GM12891 (cell line): ENCODE data around the gene DTNBP1.

Experiments
- DNase-seq: peaks from one replicate; pipeline ENCODE4 v3.0.0; 2011; ENCODE audit warnings: low spot score; ENCODE audit not compliant: insufficient read length
- FAIRE-seq: peaks from 2 replicates; lab custom pipeline; 2011; peaks lifted over from hg19 to GRCh38; lab: Jason Lieb, UNC
- PAX5 ChIP-seq: IDR thresholded peaks from 2 replicates; pipeline ENCODE4 v1.6.1; 2011; ENCODE audit warnings: low read length, moderate library complexity, mild to moderate bottlenecking; ENCODE audit not compliant: insufficient read depth, severe bottlenecking
- POLR2A ChIP-seq: IDR thresholded peaks from 2 replicates; pipeline ENCODE4 v1.6.1; 2011; ENCODE audit warnings: low read depth, low read length, control low read depth
- POLR2AphosphoS5 ChIP-seq: IDR thresholded peaks from 2 replicates; pipeline ENCODE4 v1.6.1; 2011; ENCODE audit warnings: low read depth, low read length, control low read depth
- POU2F2 ChIP-seq: IDR thresholded peaks from 2 replicates; pipeline ENCODE4 v1.6.1; 2011; ENCODE audit warnings: low read depth, mild to moderate bottlenecking, control low read depth, low read length, moderate library complexity
- SPI1 ChIP-seq: IDR thresholded peaks from 2 replicates; pipeline ENCODE4 v1.6.1; 2011; ENCODE audit warnings: low read depth, low read length, control low read depth
- TAF1 ChIP-seq: IDR thresholded peaks from 2 replicates; pipeline ENCODE4 v1.6.1; 2011; ENCODE audit warnings: low read depth, low read length, control low read depth

Gene DTNBP1

GRCh38 chr6:15520626-15521203 lies 142.1 kb downstream of the DTNBP1 start:
- DNase-seq (no peak), FAIRE-seq (no peak)
- TF ChIP-seq SPI1 (no peak), POLR2A (no peak), TAF1 (no peak), PAX5 (no peak), POLR2AphosphoS5 (no peak), POU2F2 (no peak)

GRCh38 chr6:15519681-15520080 lies 143.1 kb downstream of the DTNBP1 start:
- no peak for FAIRE-seq
- DNase-seq, result no peak
- TF ChIP-seq POLR2AphosphoS5 (no peak), POU2F2 (no peak), POLR2A (no peak), PAX5 (no peak), TAF1 (no peak), SPI1 (no peak)

GRCh38 chr6:15518878-15519277 lies 143.9 kb downstream of the DTNBP1 start:
- DNase-seq (no peak), FAIRE-seq (no peak)
- TF ChIP-seq TAF1 (no peak), PAX5 (no peak), POU2F2 (no peak), SPI1 (no peak), POLR2A (no peak), POLR2AphosphoS5 (no peak)

GRCh38 chr6:15518057-15518456 lies 144.8 kb downstream of the DTNBP1 start:
- DNase-seq (no peak), FAIRE-seq (no peak)
- no peak for TF ChIP-seq SPI1
- no peak for TF ChIP-seq POLR2AphosphoS5
- no peak for TF ChIP-seq POLR2A
- no peak for TF ChIP-seq POU2F2
- no peak for TF ChIP-seq TAF1
- TF ChIP-seq PAX5, result no peak

GRCh38 chr6:15517600-15517999 lies 145.2 kb downstream of the DTNBP1 start:
- no peak for TF ChIP-seq SPI1
- no peak for TF ChIP-seq POU2F2
- no peak for TF ChIP-seq POLR2A
- no peak for TF ChIP-seq PAX5
- no peak for TF ChIP-seq POLR2AphosphoS5
- no peak for TF ChIP-seq TAF1
- no peak for FAIRE-seq
- no peak for DNase-seq

- FAIRE-seq (no peak), DNase-seq (no peak)
- TF ChIP-seq POU2F2 (no peak), POLR2A (no peak), TAF1 (no peak), SPI1 (no peak), PAX5 (no peak), POLR2AphosphoS5 (no peak)
These were observed 145.8 kb downstream of the DTNBP1 start for GRCh38 chr6:15516923-15517560.

- FAIRE-seq, result no peak
- DNase-seq, result no peak
- TF ChIP-seq PAX5, result no peak
- TF ChIP-seq POLR2A, result no peak
- TF ChIP-seq POU2F2, result no peak
- no peak for TF ChIP-seq TAF1
- TF ChIP-seq SPI1, result no peak
- TF ChIP-seq POLR2AphosphoS5, result no peak
These were observed 146.4 kb downstream of the DTNBP1 start for GRCh38 chr6:15516378-15516777.

GRCh38 chr6:15515660-15516375 lies 147.0 kb downstream of the DTNBP1 start:
- TF ChIP-seq POLR2AphosphoS5, result no peak
- TF ChIP-seq PAX5, result no peak
- no peak for TF ChIP-seq POLR2A
- no peak for TF ChIP-seq POU2F2
- no peak for TF ChIP-seq SPI1
- TF ChIP-seq TAF1, result no peak
- no peak for FAIRE-seq

GRCh38 chr6:15515226-15515625 lies 147.6 kb downstream of the DTNBP1 start:
- FAIRE-seq, result no peak
- DNase-seq, result no peak
- TF ChIP-seq TAF1, result no peak
- 0 out of 2 replicates have a peak, but pooled peaks have one; percentile 36 for TF ChIP-seq POLR2AphosphoS5

More at GRCh38 chr6:15515660-15516375, 147.0 kb downstream of the DTNBP1 start:
- DNase-seq, result no peak
